Liver (tissue), 3 donors: ENCODE data around the gene KCNMA1.
A peak's percentile ranks its signal among the peaks of the same experiment; 100 is the strongest.

ENCODE experiments used
- RAD21 ChIP-seq, 2 donors: IDR thresholded peaks; 2 replicates each; pipeline ENCODE4 v1.6.1; 2016; ENCODE audit warnings: antibody characterized with exemption in 2 of 2, mild to moderate bottlenecking in 2 of 2
- RXRA ChIP-seq, 2 donors: IDR thresholded peaks; 2 replicates each; pipeline ENCODE4 v1.6.1; 2017 to 2018; ENCODE audit warnings: antibody characterized with exemption in 2 of 2, mild to moderate bottlenecking in 1 of 2
- SP1 ChIP-seq: IDR thresholded peaks from 2 replicates; pipeline ENCODE4 v1.6.1; 2018; ENCODE audit warnings: antibody characterized with exemption, mild to moderate bottlenecking
- TAF1 ChIP-seq: conservative IDR thresholded peaks from 2 replicates; pipeline ENCODE4 v1.6.1; 2016; ENCODE audit warnings: antibody characterized with exemption, mild to moderate bottlenecking
- YY1 ChIP-seq: IDR thresholded peaks from 2 replicates; pipeline ENCODE4 v1.6.1; 2016; ENCODE audit warnings: antibody characterized with exemption, mild to moderate bottlenecking
- ZBTB33 ChIP-seq: IDR thresholded peaks from 2 replicates; pipeline ENCODE4 v1.6.1; 2016; ENCODE audit warnings: antibody characterized with exemption
- TF ChIP-seq, protein P1 (sequence below): fragments of 150-350 bp; IDR thresholded peaks from 2 replicates; pipeline ENCODE4 v1.5.1; 2017; ENCODE audit warnings: improper control_type of control experiment, low read depth, low read length; ENCODE audit not compliant: missing input control
- donor health status: healthy.
- donor health status: healthy.

- TF ChIP-seq RAD21 (IDR thresholded peaks at IDR 0.05) = no peak
- TF ChIP-seq, protein P1, sequence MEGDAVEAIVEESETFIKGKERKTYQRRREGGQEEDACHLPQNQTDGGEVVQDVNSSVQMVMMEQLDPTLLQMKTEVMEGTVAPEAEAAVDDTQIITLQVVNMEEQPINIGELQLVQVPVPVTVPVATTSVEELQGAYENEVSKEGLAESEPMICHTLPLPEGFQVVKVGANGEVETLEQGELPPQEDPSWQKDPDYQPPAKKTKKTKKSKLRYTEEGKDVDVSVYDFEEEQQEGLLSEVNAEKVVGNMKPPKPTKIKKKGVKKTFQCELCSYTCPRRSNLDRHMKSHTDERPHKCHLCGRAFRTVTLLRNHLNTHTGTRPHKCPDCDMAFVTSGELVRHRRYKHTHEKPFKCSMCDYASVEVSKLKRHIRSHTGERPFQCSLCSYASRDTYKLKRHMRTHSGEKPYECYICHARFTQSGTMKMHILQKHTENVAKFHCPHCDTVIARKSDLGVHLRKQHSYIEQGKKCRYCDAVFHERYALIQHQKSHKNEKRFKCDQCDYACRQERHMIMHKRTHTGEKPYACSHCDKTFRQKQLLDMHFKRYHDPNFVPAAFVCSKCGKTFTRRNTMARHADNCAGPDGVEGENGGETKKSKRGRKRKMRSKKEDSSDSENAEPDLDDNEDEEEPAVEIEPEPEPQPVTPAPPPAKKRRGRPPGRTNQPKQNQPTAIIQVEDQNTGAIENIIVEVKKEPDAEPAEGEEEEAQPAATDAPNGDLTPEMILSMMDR = no peak
- peak; percentile 21 for TF ChIP-seq SP1
- TF ChIP-seq TAF1 = no peak
- TF ChIP-seq YY1 = no peak
- no peak for TF ChIP-seq ZBTB33
- TF ChIP-seq RXRA (IDR thresholded peaks at IDR 0.05) = peak in 1 of 2 donors; percentile 29
Measured at GRCh38 chr10:77207182-77207827, 430.3 kb downstream of the KCNMA1 start.
